ENCODE results near the gene FFAR1.
"Not testable (repeated sequence)": the region's sequence is repeated elsewhere in the genome, so short reads cannot be mapped to it uniquely, and the experiment has no call there.

FFAR1 gene

GRCh38 chr19:35369522-35369921 is 21.8 kb downstream of the FFAR1 start:
- DNase-seq: no peak
- Histone ChIP-seq H3K27ac (no peak overlapping the region), H3K27me3 (replicated peaks) (no peaks in the 10 kb centered on the region), H3K4me3 (ENCODE audit: low read depth, low read length) (no peak overlapping the region), H3K36me3 (replicated peaks) (no peaks in the 10 kb centered on the region)
- in situ Hi-C loops (cut with HindIII; ENCODE audit: low pct_ligation_motif_present, low sequenced_read_pairs): no loop called here
- no peak for TF ChIP-seq CTCF (IDR thresholded peaks at IDR 0.05; ENCODE audit: low read depth, low read length, missing control alignments)

GRCh38 chr19:35370722-35371121 is 23.0 kb downstream of the FFAR1 start, which contains the start of gene GPR42:
Gene GPR42 (plus strand): TSS chr19:35371068. CDS start chr19:35371360, 292 bp downstream.
- in situ Hi-C loops (cut with HindIII; ENCODE audit: low pct_ligation_motif_present, low sequenced_read_pairs): no loop called here
- DNase-seq: no peak
- TF ChIP-seq CTCF (IDR thresholded peaks at IDR 0.05; ENCODE audit: low read depth, low read length, missing control alignments): no peak
- Histone ChIP-seq H3K27ac (no peak within 1 kb of the TSS), H3K4me3 (ENCODE audit: low read depth, low read length) (no peak within 1 kb of the TSS), H3K27me3 (replicated peaks) (no peaks in the 10 kb centered on the region), H3K36me3 (replicated peaks) (no peaks in the 10 kb centered on the region)

- in situ Hi-C loops (cut with HindIII; ENCODE audit: low pct_ligation_motif_present, low sequenced_read_pairs): no loop called here
- DNase-seq: no peak
- no peaks in the 10 kb centered on the region for H3K27me3 ChIP-seq (replicated peaks)
- H3K4me3 ChIP-seq (ENCODE audit: low read depth, low read length): no peak overlapping the region
- no peak for TF ChIP-seq CTCF (IDR thresholded peaks at IDR 0.05; ENCODE audit: low read depth, low read length, missing control alignments)
- H3K27ac ChIP-seq: no peak overlapping the region
- no peaks in the 10 kb centered on the region for H3K36me3 ChIP-seq (replicated peaks)
Observed at GRCh38 chr19:35373492-35373891, 25.8 kb downstream of the FFAR1 start.

GRCh38 chr19:35374031-35374430 is 26.3 kb downstream of the FFAR1 start:
- H3K36me3 ChIP-seq (replicated peaks); H3K4me3 ChIP-seq (ENCODE audit: low read depth, low read length); in situ Hi-C loops (cut with HindIII; ENCODE audit: low pct_ligation_motif_present, low sequenced_read_pairs); H3K27ac ChIP-seq; DNase-seq; H3K27me3 ChIP-seq (replicated peaks): not testable (repeated sequence)

- Histone ChIP-seq H3K36me3 (replicated peaks) (no peaks in the 10 kb centered on the region), H3K27me3 (replicated peaks) (no peaks in the 10 kb centered on the region), H3K4me3 (ENCODE audit: low read depth, low read length) (no peak overlapping the region), H3K27ac (no peak overlapping the region)
- in situ Hi-C loops (cut with HindIII; ENCODE audit: low pct_ligation_motif_present, low sequenced_read_pairs): no loop called here
- TF ChIP-seq CTCF (IDR thresholded peaks at IDR 0.05; ENCODE audit: low read depth, low read length, missing control alignments): no peak
- DNase-seq: no peak
Observed at GRCh38 chr19:35375505-35376307, 28.0 kb downstream of the FFAR1 start.

GRCh38 chr19:35377656-35378055 is 30.0 kb downstream of the FFAR1 start:
- in situ Hi-C loops (cut with HindIII; ENCODE audit: low pct_ligation_motif_present, low sequenced_read_pairs): no loop called here
- no peak overlapping the region for H3K4me3 ChIP-seq (ENCODE audit: low read depth, low read length)
- no peak for TF ChIP-seq CTCF (IDR thresholded peaks at IDR 0.05; ENCODE audit: low read depth, low read length, missing control alignments)

More at GRCh38 chr19:35377656-35378055, 30.0 kb downstream of the FFAR1 start:
- Histone ChIP-seq H3K27ac (no peak overlapping the region), H3K36me3 (replicated peaks) (no peaks in the 10 kb centered on the region), H3K27me3 (replicated peaks) (no peaks in the 10 kb centered on the region)
- no peak for DNase-seq

Data from brain microvascular endothelial cell (primary cell).